Measurements from ENCODE around the gene PDE8B. TPM values are rescaled to one million over a fixed set of nuclear protein-coding genes. Genes with fewer than 3 reads are reported as not detected.

Gene PDE8B
- total RNA-seq, 1 donor from 2014 or later, result 5.9 TPM

DNA sequence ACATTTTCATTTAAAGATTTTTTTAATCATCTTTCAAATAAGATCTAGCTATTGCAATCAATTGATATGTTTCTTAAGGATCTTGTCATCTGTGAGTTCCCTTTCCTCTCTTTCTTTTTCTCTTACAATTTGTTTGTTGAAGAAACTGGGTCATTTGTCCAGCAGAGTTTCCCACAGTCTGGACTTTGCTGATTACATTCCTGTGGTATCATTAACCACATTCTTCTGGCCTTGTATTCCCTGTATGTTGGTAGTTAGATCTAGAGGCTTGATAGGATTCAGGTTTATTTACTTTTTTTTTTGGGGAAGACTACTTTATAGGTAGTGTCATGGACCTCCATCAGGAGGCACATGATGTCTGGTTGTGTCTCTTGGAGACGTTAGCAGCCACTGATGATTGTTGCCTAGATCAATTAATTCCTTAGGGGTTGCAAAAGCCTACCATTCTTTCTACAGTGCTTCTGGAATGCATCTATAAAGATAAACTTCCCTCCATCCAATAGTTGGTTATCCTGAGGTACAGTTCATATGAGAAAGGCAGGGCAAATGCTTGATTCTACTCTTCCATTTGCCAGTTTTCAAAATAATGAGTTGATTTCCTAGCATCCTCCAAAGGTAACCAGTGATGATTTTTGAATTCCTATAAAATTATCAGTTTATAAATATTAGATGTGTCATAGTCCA, 14.3 kb downstream of the PDE8B start:
- Histone ChIP-seq H3K9me3 (replicated peaks) (no peaks in the 10 kb centered on the region), H3K36me3 (no peaks in the 10 kb centered on the region), H3K27me3 (ENCODE audit: low read depth) (peaks cover 7% of the 10 kb centered on the region), H3K4me1 (no peaks in the 10 kb centered on the region), H3K4me3 (no peak overlapping the region), H3K27ac (replicated peaks) (no peak overlapping the region)
- TF ChIP-seq, protein P1, sequence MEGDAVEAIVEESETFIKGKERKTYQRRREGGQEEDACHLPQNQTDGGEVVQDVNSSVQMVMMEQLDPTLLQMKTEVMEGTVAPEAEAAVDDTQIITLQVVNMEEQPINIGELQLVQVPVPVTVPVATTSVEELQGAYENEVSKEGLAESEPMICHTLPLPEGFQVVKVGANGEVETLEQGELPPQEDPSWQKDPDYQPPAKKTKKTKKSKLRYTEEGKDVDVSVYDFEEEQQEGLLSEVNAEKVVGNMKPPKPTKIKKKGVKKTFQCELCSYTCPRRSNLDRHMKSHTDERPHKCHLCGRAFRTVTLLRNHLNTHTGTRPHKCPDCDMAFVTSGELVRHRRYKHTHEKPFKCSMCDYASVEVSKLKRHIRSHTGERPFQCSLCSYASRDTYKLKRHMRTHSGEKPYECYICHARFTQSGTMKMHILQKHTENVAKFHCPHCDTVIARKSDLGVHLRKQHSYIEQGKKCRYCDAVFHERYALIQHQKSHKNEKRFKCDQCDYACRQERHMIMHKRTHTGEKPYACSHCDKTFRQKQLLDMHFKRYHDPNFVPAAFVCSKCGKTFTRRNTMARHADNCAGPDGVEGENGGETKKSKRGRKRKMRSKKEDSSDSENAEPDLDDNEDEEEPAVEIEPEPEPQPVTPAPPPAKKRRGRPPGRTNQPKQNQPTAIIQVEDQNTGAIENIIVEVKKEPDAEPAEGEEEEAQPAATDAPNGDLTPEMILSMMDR (IDR thresholded peaks at IDR 0.05; ENCODE audit: borderline replicate concordance), result no peak
- intact Hi-C loops (cut with micrococcal nuclease), result no loop called here
- DNase-seq, result no peak

GRCh38 chr5:77225531-77225930, 15.1 kb downstream of the PDE8B start:
- Histone ChIP-seq H3K36me3 (no peaks in the 10 kb centered on the region), H3K27ac (replicated peaks) (no peak overlapping the region), H3K9me3 (replicated peaks) (no peaks in the 10 kb centered on the region), H3K4me3 (no peak overlapping the region), H3K4me1 (no peaks in the 10 kb centered on the region), H3K27me3 (ENCODE audit: low read depth) (peaks cover 7% of the 10 kb centered on the region)
- TF ChIP-seq, protein P1 (IDR thresholded peaks at IDR 0.05; ENCODE audit: borderline replicate concordance), result no peak
- DNase-seq, result no peak
- intact Hi-C loops (cut with micrococcal nuclease), result no loop called here

DNA sequence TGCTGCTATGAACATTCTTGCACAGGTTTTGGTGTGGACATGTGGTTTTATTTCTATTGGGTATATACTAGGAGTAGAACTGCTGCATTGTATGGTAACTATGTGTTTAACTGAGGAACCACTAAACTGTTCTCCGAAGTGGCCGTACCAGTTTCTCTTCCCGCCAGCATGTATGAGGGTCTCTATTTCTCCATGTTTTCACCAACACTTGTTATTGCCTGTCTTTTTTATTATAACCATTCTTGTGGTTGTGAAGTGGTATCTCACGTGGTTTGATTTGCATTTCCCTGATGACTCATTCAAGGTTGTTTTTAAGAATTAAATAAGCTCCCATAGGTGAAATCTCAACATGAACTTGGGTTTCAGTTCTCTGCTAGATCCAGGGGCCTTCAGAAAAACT, 19.4 kb downstream of the PDE8B start:
- no peak overlapping the region for H3K27ac ChIP-seq (replicated peaks)
- no peaks in the 10 kb centered on the region for H3K9me3 ChIP-seq (replicated peaks)
- peaks cover 7% of the 10 kb centered on the region for H3K27me3 ChIP-seq (ENCODE audit: low read depth)
- DNase-seq, result no peak
- no peak overlapping the region for H3K4me3 ChIP-seq
- no peaks in the 10 kb centered on the region for H3K36me3 ChIP-seq
- H3K4me1 ChIP-seq, result no peaks in the 10 kb centered on the region
- TF ChIP-seq, protein P1 (IDR thresholded peaks at IDR 0.05; ENCODE audit: borderline replicate concordance), result no peak
- intact Hi-C loops (cut with micrococcal nuclease), result no loop called here

DNA sequence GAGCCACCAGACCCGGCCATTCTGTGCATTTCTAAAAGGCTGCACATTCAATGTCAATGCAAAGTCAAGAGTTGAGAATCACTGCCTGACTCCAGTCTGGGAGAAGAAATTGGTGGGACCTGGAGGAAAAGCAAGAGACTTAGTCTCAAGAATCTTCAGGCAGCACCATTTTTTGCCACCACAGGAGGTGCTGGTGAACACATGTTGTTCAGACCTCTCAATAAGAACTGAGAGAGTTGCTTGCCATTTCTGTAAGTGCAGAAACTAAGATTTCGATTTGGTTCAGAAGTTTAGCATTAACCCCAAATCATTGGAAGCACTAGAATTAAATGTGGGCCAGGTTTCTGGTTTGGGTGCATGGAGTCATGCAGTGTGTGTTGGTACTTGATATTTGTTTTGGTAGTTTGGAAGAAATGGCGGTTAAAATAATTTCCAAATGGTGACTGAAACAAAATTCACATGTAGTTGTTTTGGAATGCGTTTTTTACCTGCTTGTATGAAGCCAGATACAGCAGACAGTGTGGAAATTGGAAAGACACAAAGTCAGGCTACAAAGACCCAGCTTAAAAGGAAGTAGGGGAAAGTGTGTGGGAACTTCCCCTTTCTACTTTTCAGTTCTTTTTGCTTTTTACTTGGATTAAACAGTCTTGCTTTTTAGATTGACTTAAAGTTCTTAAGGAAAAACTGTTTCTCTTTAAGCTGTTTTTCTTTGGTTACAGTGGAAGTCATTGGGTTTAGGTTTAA, 20.4 kb downstream of the PDE8B start:
- Histone ChIP-seq H3K9me3 (replicated peaks) (no peaks in the 10 kb centered on the region), H3K27ac (replicated peaks) (no peak overlapping the region), H3K4me3 (no peak overlapping the region), H3K4me1 (no peaks in the 10 kb centered on the region), H3K36me3 (no peaks in the 10 kb centered on the region), H3K27me3 (ENCODE audit: low read depth) (peaks cover 7% of the 10 kb centered on the region)
- no peak for DNase-seq
- TF ChIP-seq, protein P1 (IDR thresholded peaks at IDR 0.05; ENCODE audit: borderline replicate concordance), result no peak
- intact Hi-C loops (cut with micrococcal nuclease), result no loop called here

GRCh38 chr5:77231471-77232138, 21.1 kb downstream of the PDE8B start:
- H3K36me3 ChIP-seq, result no peaks in the 10 kb centered on the region
- no peak overlapping the region for H3K27ac ChIP-seq (replicated peaks)
- no peak overlapping the region for H3K4me3 ChIP-seq
- intact Hi-C loops (cut with micrococcal nuclease), result no loop called here
- TF ChIP-seq, protein P1 (IDR thresholded peaks at IDR 0.05; ENCODE audit: borderline replicate concordance), result no peak
- peaks cover 7% of the 10 kb centered on the region for H3K27me3 ChIP-seq (ENCODE audit: low read depth)
- no peaks in the 10 kb centered on the region for H3K9me3 ChIP-seq (replicated peaks)
- H3K4me1 ChIP-seq, result no peaks in the 10 kb centered on the region
- DNase-seq, result no peak
